DND-41 (cell line): Measurements from ENCODE around the gene TRUB2.
A peak's percentile ranks its signal among the peaks of the same experiment; 100 is the strongest.

Experiments used
- ATAC-seq: fragments of 200-7000 bp; cut with Tn5 transposase; 3 replicates; pipeline ENCODE4 v1.9.1; 2021; ENCODE audit warnings: low read depth; ENCODE audit not compliant: insufficient read depth
- DNase-seq: peaks from one replicate; pipeline ENCODE4 v3.0.0-alpha.2; 2020
- H2AFZ ChIP-seq: 2 replicates; pipeline ENCODE4 v1.6.0; 2012; ENCODE audit warnings: low read depth, low read length
- H3K27ac ChIP-seq: 2 replicates; pipeline ENCODE4 v1.5.1; 2012; ENCODE audit warnings: low read length, inconsistent platforms
- H3K27me3 ChIP-seq: fragments of 200-600 bp; sonication (generic); 2 replicates; pipeline ENCODE4 v1.6.0; 2012; ENCODE audit warnings: low read length, mild to moderate bottlenecking, inconsistent platforms; ENCODE audit not compliant: insufficient read depth, poor library complexity
- H3K36me3 ChIP-seq: 2 replicates; pipeline ENCODE4 v1.5.1; 2012; ENCODE audit warnings: low read length, inconsistent platforms; ENCODE audit not compliant: insufficient read depth
- H3K4me1 ChIP-seq: 2 replicates; pipeline ENCODE4 v1.5.1; 2012; ENCODE audit warnings: mild to moderate bottlenecking, low read length; ENCODE audit not compliant: insufficient read depth
- H3K4me2 ChIP-seq: 2 replicates; pipeline ENCODE4 v1.6.0; 2012; ENCODE audit warnings: mild to moderate bottlenecking, moderate library complexity, low read length, inconsistent platforms; ENCODE audit not compliant: insufficient read depth
- H3K4me3 ChIP-seq, 2 experiments: fragments of 200-600 bp in 1 of 2; shearing (Covaris generic) in 1 of 2; 2 replicates each; pipeline ENCODE4 v1.5.1; 2012 to 2016; ENCODE audit warnings: inconsistent platforms in 2 of 2, low read length in 2 of 2, mild to moderate bottlenecking in 2 of 2, low read depth in 1 of 2, moderate library complexity in 1 of 2
- H3K79me2 ChIP-seq: 2 replicates; pipeline ENCODE4 v1.6.0; 2012; ENCODE audit warnings: low read length, inconsistent platforms; ENCODE audit not compliant: insufficient read depth
- H3K9ac ChIP-seq: 2 replicates; pipeline ENCODE4 v1.6.0; 2012; ENCODE audit warnings: low read depth, mild to moderate bottlenecking, inconsistent platforms, low read length, moderate library complexity
- H3K9me3 ChIP-seq: 2 replicates; pipeline ENCODE4 v1.5.1; 2012; ENCODE audit warnings: low read length, moderate library complexity, mild to moderate bottlenecking, inconsistent platforms; ENCODE audit not compliant: insufficient read depth, severe bottlenecking
- H4K20me1 ChIP-seq: 2 replicates; pipeline ENCODE4 v1.6.0; 2012; ENCODE audit warnings: low read length; ENCODE audit not compliant: insufficient read depth
- EZH2 ChIP-seq: IDR thresholded peaks from 3 replicates; pipeline ENCODE4 v1.6.1; 2012; ENCODE audit warnings: borderline replicate concordance, low read depth, mild to moderate bottlenecking, moderate library complexity, low read length, inconsistent platforms; ENCODE audit not compliant: severe bottlenecking
- TF ChIP-seq, protein P1 (sequence below): IDR thresholded peaks from 2 replicates; pipeline ENCODE4 v1.5.1; 2012; ENCODE audit warnings: borderline replicate concordance, low read length, moderate library complexity, mild to moderate bottlenecking; ENCODE audit not compliant: poor library complexity, severe bottlenecking; ENCODE audit errors: extremely low read depth

TRUB2 gene

DNA sequence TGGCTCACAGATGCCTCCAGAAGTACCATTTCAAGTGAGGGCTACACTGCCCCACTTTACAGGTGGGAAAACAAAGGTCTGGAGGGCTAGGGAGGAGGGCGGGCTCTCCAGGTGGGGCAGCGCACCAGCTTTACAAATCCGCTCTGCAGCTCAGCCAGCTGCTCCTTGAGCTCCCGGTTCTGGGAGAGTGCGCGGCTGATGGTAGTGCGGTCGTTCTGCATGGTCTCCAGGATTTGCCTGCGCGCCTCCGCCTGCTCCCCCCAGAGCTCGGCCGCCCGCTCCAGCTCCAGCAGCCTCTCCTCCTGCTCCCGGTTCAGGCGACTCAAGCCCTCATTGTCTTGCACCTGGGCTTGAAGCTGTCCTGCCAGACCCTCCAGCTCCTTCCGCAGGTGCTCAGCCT, 61.9 kb downstream of the TRUB2 start:
- Histone ChIP-seq H3K4me3 (no peak overlapping the region), H3K27me3 (no peaks in the 10 kb centered on the region), H3K27ac (no peak overlapping the region), H3K36me3 (peaks cover 50% of the 10 kb centered on the region), H3K9me3 (no peaks in the 10 kb centered on the region), H3K9ac (no peak overlapping the region), H3K4me1 (no peaks in the 10 kb centered on the region), H4K20me1 (no peaks in the 10 kb centered on the region), H2AFZ (no peak overlapping the region), H3K4me2 (no peak overlapping the region), H3K79me2 (no peaks in the 10 kb centered on the region)
- TF ChIP-seq, protein P1, sequence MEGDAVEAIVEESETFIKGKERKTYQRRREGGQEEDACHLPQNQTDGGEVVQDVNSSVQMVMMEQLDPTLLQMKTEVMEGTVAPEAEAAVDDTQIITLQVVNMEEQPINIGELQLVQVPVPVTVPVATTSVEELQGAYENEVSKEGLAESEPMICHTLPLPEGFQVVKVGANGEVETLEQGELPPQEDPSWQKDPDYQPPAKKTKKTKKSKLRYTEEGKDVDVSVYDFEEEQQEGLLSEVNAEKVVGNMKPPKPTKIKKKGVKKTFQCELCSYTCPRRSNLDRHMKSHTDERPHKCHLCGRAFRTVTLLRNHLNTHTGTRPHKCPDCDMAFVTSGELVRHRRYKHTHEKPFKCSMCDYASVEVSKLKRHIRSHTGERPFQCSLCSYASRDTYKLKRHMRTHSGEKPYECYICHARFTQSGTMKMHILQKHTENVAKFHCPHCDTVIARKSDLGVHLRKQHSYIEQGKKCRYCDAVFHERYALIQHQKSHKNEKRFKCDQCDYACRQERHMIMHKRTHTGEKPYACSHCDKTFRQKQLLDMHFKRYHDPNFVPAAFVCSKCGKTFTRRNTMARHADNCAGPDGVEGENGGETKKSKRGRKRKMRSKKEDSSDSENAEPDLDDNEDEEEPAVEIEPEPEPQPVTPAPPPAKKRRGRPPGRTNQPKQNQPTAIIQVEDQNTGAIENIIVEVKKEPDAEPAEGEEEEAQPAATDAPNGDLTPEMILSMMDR, result no peak
- no peak for ATAC-seq
- DNase-seq, result no peak

- Histone ChIP-seq H2AFZ (no peak overlapping the region), H3K36me3 (peaks cover 47% of the 10 kb centered on the region)
Measured at GRCh38 chr9:128259156-128259555, 63.1 kb downstream of the TRUB2 start.

GRCh38 chr9:128258326-128258725, 63.9 kb downstream of the TRUB2 start:
- H3K4me3 ChIP-seq, result no peak overlapping the region

More at GRCh38 chr9:128259156-128259555, 63.1 kb downstream of the TRUB2 start:
- no peak overlapping the region for H3K27ac ChIP-seq
- H3K4me3 ChIP-seq, result no peak overlapping the region
- no peaks in the 10 kb centered on the region for H3K79me2 ChIP-seq
- no peaks in the 10 kb centered on the region for H3K27me3 ChIP-seq
- ATAC-seq, result no peak
- H3K9me3 ChIP-seq, result no peaks in the 10 kb centered on the region
- no peak overlapping the region for H3K9ac ChIP-seq
- no peaks in the 10 kb centered on the region for H3K4me1 ChIP-seq
- DNase-seq, result no peak
- H4K20me1 ChIP-seq, result no peaks in the 10 kb centered on the region
- TF ChIP-seq, protein P1, result peak; percentile 11
- no peak for TF ChIP-seq EZH2
- H3K4me2 ChIP-seq, result no peak overlapping the region

More at GRCh38 chr9:128258326-128258725, 63.9 kb downstream of the TRUB2 start:
- Histone ChIP-seq H3K79me2 (no peaks in the 10 kb centered on the region), H3K4me2 (no peak overlapping the region), H3K27me3 (no peaks in the 10 kb centered on the region), H3K27ac (no peak overlapping the region), H4K20me1 (no peaks in the 10 kb centered on the region), H3K4me1 (no peaks in the 10 kb centered on the region), H3K36me3 (peaks cover 47% of the 10 kb centered on the region), H3K9ac (no peak overlapping the region), H2AFZ (no peak overlapping the region), H3K9me3 (no peaks in the 10 kb centered on the region)
- DNase-seq (no peak), ATAC-seq (no peak)
- no peak for TF ChIP-seq EZH2
- TF ChIP-seq, protein P1, result no peak
